ENCODE measurements around the gene C20orf144.

Gene C20orf144

DNA sequence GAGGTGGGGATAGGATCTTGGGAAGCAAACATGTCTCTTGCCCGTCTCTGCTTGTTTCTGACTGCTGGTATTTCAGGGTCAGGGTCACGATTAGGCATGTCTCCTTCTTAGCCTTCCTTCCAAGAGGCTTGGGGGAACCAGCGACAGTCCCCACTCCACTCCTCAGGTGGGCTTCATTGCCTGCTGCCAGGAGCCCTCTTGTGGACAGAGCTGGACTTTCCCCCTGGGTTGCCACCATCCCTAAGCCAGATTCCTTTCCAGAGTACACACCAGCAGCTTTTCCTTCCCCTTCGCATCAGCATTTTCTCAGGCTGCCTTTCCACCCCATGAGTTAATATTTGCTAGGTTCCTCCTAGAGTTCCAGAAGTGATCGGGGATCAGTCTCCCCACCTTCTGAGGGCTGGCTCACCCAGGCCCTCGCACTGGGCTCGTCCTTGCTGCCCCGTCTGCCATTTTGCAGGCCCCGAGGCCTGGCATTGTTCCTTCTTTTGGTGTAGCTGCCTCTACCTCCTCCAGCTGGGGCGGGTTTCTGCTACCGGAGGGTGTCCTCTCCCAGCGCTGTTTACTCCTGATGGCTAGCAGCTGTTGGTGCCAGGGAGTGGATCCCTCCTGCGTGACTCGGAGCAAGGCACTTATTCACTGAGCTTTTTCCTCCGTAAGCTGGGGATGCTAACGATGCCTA lies 8.8 kb upstream of the C20orf144 start:
- Histone ChIP-seq H3K79me2 (ENCODE audit: low read length) (no peaks in the 10 kb centered on the region), H3K9me3 (replicated peaks; ENCODE audit: insufficient read depth, low read length) (no peaks in the 10 kb centered on the region), H2AFZ (ENCODE audit: low read length) (no peak overlapping the region), H3K36me3 (replicated peaks; ENCODE audit: insufficient read depth, low read length) (no peaks in the 10 kb centered on the region), H3K9me2 (replicated peaks; ENCODE audit: insufficient read depth, low read length) (no peaks in the 10 kb centered on the region), H3K4me3 (ENCODE audit: low read length) (no peak overlapping the region), H3K4me2 (ENCODE audit: low read depth, low read length) (no peak overlapping the region), H3K27ac (ENCODE audit: low read length) (no peak overlapping the region), H3K9ac (ENCODE audit: low read length) (no peak overlapping the region), H3K4me1 (ENCODE audit: low read length) (peaks cover 11% of the 10 kb centered on the region), H3K27me3 (replicated peaks; ENCODE audit: insufficient read depth, low read length) (no peaks in the 10 kb centered on the region), H4K20me1 (ENCODE audit: insufficient read depth, low read length) (no peaks in the 10 kb centered on the region), H3F3A (ENCODE audit: insufficient read depth, low read length) (peaks cover 7% of the 10 kb centered on the region; the same call in 1 of the 2 replicates)
- DNase-seq = no peak
- TF ChIP-seq, protein P1, sequence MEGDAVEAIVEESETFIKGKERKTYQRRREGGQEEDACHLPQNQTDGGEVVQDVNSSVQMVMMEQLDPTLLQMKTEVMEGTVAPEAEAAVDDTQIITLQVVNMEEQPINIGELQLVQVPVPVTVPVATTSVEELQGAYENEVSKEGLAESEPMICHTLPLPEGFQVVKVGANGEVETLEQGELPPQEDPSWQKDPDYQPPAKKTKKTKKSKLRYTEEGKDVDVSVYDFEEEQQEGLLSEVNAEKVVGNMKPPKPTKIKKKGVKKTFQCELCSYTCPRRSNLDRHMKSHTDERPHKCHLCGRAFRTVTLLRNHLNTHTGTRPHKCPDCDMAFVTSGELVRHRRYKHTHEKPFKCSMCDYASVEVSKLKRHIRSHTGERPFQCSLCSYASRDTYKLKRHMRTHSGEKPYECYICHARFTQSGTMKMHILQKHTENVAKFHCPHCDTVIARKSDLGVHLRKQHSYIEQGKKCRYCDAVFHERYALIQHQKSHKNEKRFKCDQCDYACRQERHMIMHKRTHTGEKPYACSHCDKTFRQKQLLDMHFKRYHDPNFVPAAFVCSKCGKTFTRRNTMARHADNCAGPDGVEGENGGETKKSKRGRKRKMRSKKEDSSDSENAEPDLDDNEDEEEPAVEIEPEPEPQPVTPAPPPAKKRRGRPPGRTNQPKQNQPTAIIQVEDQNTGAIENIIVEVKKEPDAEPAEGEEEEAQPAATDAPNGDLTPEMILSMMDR (IDR thresholded peaks at IDR 0.05; ENCODE audit: low read length) = peak; percentile 74
- TF ChIP-seq EZH2phosphoT487 (IDR thresholded peaks at IDR 0.05; ENCODE audit: low read length) = no peak

DNA sequence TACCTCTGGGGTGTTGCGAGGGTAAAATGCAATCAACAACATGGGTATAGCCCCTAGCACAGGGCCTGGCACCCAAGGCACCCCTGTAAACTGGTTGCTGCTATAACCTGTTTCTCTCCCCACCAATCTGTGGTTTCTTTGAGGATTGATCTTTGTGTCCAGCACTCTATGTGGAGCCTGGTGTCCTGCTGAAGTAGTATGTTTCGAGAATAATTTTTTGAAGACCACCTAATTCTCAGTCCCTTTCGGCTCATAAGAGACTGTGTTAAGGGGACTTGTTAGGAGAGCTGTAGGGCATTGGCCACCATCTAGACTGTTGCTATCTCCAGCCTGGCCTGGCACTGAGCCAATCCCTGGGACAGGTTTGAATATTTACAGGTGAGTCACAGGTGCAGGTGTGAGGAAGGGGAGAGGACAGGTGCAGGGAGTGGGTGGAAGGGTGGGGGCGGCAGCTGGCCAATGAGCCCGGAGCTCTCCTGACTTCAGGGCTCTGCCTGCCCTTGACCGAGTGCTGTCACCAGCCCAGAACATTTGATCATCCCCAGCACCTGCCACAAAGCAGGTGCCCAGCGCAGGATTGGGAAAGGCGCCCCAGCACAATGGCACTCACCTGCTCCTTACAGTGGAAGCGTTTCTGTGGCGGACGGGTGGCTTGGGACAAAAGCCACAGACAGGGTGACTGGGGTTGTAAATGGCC lies 8.1 kb upstream of the C20orf144 start:
- Histone ChIP-seq H2AFZ (ENCODE audit: low read length) (no peak overlapping the region), H3F3A (ENCODE audit: insufficient read depth, low read length) (peaks cover under 1% of the 10 kb centered on the region; the same call in 1 of the 2 replicates), H3K27me3 (replicated peaks; ENCODE audit: insufficient read depth, low read length) (no peaks in the 10 kb centered on the region), H3K9ac (ENCODE audit: low read length) (no peak overlapping the region), H3K79me2 (ENCODE audit: low read length) (no peaks in the 10 kb centered on the region), H3K27ac (ENCODE audit: low read length) (no peak overlapping the region), H4K20me1 (ENCODE audit: insufficient read depth, low read length) (no peaks in the 10 kb centered on the region), H3K4me2 (ENCODE audit: low read depth, low read length) (no peak overlapping the region), H3K36me3 (replicated peaks; ENCODE audit: insufficient read depth, low read length) (no peaks in the 10 kb centered on the region), H3K9me2 (replicated peaks; ENCODE audit: insufficient read depth, low read length) (no peaks in the 10 kb centered on the region), H3K4me3 (ENCODE audit: low read length) (no peak overlapping the region), H3K9me3 (replicated peaks; ENCODE audit: insufficient read depth, low read length) (no peaks in the 10 kb centered on the region), H3K4me1 (ENCODE audit: low read length) (peaks cover 4% of the 10 kb centered on the region; the same call in 1 of the 2 replicates)
- TF ChIP-seq EZH2phosphoT487 (IDR thresholded peaks at IDR 0.05; ENCODE audit: low read length) (no peak), EZH2 (optimal IDR thresholded peaks at IDR 0.05; ENCODE audit: low read depth, low read length) (no peak)
- TF ChIP-seq, protein P1 (IDR thresholded peaks at IDR 0.05; ENCODE audit: low read length) = no peak
- no peak for DNase-seq

DNA sequence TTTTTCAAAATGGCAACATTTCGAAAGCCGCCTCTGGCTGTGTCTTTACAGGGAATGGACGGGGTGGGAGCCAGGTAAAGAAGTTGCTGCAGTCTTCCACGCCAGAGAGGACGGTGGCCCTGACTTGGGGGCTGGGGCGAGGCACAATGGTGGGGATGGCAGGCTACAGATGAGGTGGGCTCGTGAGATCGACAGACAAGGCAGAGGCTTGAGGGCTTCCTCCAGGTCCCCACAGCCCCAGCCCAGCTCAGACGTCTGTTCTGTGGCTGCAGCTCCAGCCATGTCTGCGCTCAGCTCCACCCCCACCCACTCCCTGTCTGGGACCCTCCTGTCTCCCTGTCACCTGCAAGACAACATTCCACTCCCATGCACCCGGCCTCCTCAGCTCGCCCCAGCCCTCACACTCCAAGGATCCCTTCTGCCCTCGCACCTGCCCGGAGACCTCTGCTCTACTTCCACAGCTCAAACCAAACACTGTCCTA lies 7.4 kb upstream of the C20orf144 start:
- Histone ChIP-seq H3K27ac (ENCODE audit: low read length) (no peak overlapping the region), H2AFZ (ENCODE audit: low read length) (no peak overlapping the region), H3K27me3 (replicated peaks; ENCODE audit: insufficient read depth, low read length) (no peaks in the 10 kb centered on the region), H3K9ac (ENCODE audit: low read length) (no peak overlapping the region), H3K4me1 (ENCODE audit: low read length) (peaks cover 3% of the 10 kb centered on the region; the same call in 1 of the 2 replicates), H3F3A (ENCODE audit: insufficient read depth, low read length) (no peaks in the 10 kb centered on the region; the same call in 1 of the 2 replicates), H3K79me2 (ENCODE audit: low read length) (no peaks in the 10 kb centered on the region), H3K9me3 (replicated peaks; ENCODE audit: insufficient read depth, low read length) (no peaks in the 10 kb centered on the region), H3K36me3 (replicated peaks; ENCODE audit: insufficient read depth, low read length) (no peaks in the 10 kb centered on the region), H3K4me3 (ENCODE audit: low read length) (no peak overlapping the region), H3K4me2 (ENCODE audit: low read depth, low read length) (no peak overlapping the region), H3K9me2 (replicated peaks; ENCODE audit: insufficient read depth, low read length) (no peaks in the 10 kb centered on the region), H4K20me1 (ENCODE audit: insufficient read depth, low read length) (no peaks in the 10 kb centered on the region)
- no peak for TF ChIP-seq EZH2phosphoT487 (IDR thresholded peaks at IDR 0.05; ENCODE audit: low read length)
- TF ChIP-seq EZH2 (optimal IDR thresholded peaks at IDR 0.05; ENCODE audit: low read depth, low read length) = no peak
- TF ChIP-seq, protein P1 (IDR thresholded peaks at IDR 0.05; ENCODE audit: low read length) = no peak
- DNase-seq = no peak
